Nephron progenitor cell (in vitro differentiated cells): Measurements from ENCODE around the gene RAB26.
A peak's percentile ranks its signal among the peaks of the same experiment; 100 is the strongest.

Source experiments
- DNase-seq: peaks from one replicate; pipeline ENCODE4 v3.0.0; 2021
- H3K27ac Mint-ChIP-seq: 2 replicates; pipeline ENCODE4 v1.8.0; 2021; ENCODE audit warnings: mild to moderate bottlenecking, moderate library complexity, mixed read lengths
- H3K27me3 Mint-ChIP-seq: 2 replicates; pipeline ENCODE4 v1.8.0; 2021; ENCODE audit warnings: mild to moderate bottlenecking, low read depth, mixed read lengths; ENCODE audit not compliant: poor library complexity
- H3K36me3 Mint-ChIP-seq: 2 replicates; pipeline ENCODE4 v1.8.0; 2021; ENCODE audit warnings: low read depth, mixed read lengths
- H3K4me1 Mint-ChIP-seq: 2 replicates; pipeline ENCODE4 v1.8.0; 2021; ENCODE audit warnings: mixed read lengths
- H3K4me3 Mint-ChIP-seq: 2 replicates; pipeline ENCODE4 v1.8.0; 2021; ENCODE audit warnings: mild to moderate bottlenecking, moderate library complexity, mixed read lengths
- H3K9me3 Mint-ChIP-seq: 2 replicates; pipeline ENCODE4 v1.8.0; 2021; ENCODE audit warnings: mild to moderate bottlenecking, moderate library complexity, mixed read lengths
- CTCF ChIP-seq: fragments of 200-600 bp; sonication (generic); IDR thresholded peaks from 2 replicates; pipeline ENCODE4 v1.5.0; 2021; ENCODE audit warnings: antibody characterized with exemption

RAB26 gene

DNA sequence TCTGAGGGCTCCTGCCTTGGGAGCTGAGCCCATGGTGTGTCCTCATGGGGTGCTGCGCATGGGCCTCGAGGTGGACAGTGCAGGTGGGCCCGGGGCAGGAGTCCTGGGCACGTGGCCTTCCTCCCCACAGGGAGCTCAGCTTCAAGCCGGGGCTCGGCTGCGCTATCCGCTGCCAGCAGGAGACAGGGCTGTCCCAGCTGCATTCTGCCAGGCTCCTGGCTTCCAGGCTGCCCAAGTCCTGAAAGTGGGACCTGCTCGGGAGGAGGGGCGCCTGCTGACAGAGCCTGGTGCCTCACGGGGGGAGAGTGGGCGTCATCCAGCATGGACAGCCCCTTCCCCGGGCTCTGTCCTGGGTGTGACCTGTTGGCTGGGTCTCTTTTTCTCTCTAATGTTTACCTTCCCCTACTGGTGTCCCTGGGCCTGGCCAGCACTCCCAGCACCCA lies 14.3 kb downstream of the RAB26 start:
- no peak for DNase-seq
- TF ChIP-seq CTCF = no peak
- Mint-ChIP-seq H3K9me3 (no peaks in the 10 kb centered on the region), H3K27ac (no peak overlapping the region), H3K27me3 (no peaks in the 10 kb centered on the region), H3K4me1 (peaks cover 21% of the 10 kb centered on the region), H3K4me3 (no peak overlapping the region), H3K36me3 (peaks cover 13% of the 10 kb centered on the region)

DNA sequence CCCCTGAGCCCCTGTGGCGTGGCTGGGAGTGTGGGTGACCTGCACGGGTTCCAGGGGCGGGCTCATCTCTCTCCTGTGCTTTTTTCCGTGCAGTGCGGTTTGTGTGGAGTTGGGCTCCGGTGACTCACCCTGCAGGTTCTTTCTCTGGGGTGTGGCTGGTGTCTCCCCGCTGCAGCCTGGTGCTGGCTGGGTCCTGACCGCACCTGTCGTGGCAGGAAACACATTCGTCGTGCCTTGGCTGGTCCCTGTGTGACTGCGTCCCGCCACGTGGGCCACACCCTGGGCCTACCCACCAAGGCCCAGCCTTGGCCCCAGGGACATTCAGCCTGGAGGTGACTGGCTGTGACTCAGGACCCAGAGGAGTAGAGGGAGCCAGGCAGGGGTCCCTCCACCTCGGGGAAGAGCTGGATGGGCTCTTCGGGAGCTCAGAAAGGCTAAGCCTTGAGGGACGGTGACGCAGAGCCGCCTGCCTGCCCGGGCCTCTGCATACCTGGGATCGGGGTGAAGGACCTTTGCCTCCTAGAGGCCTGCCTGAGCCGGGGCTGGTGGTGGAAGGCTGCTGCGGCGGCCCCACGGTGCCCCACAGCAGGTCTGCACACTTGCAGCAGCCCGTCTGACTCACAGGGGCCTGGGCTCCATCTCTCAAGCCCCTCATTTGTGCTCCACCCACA lies 14.9 kb downstream of the RAB26 start:
- H3K27me3 Mint-ChIP-seq = no peaks in the 10 kb centered on the region
- DNase-seq = no peak
- peaks cover 13% of the 10 kb centered on the region for H3K36me3 Mint-ChIP-seq
- no peaks in the 10 kb centered on the region for H3K9me3 Mint-ChIP-seq
- H3K4me3 Mint-ChIP-seq = no peak overlapping the region
- TF ChIP-seq CTCF = no peak
- peaks cover 16% of the 10 kb centered on the region for H3K4me1 Mint-ChIP-seq
- no peak overlapping the region for H3K27ac Mint-ChIP-seq

GRCh38 chr16:2165861-2166260 lies 17.4 kb downstream of the RAB26 start:
- DNase-seq = no peak
- TF ChIP-seq CTCF = no peak
- Mint-ChIP-seq H3K27me3 (no peaks in the 10 kb centered on the region), H3K36me3 (peaks cover 13% of the 10 kb centered on the region), H3K9me3 (no peaks in the 10 kb centered on the region), H3K4me3 (no peak overlapping the region), H3K27ac (peak overlapping the region; percentile 84), H3K4me1 (no peaks in the 10 kb centered on the region)

DNA sequence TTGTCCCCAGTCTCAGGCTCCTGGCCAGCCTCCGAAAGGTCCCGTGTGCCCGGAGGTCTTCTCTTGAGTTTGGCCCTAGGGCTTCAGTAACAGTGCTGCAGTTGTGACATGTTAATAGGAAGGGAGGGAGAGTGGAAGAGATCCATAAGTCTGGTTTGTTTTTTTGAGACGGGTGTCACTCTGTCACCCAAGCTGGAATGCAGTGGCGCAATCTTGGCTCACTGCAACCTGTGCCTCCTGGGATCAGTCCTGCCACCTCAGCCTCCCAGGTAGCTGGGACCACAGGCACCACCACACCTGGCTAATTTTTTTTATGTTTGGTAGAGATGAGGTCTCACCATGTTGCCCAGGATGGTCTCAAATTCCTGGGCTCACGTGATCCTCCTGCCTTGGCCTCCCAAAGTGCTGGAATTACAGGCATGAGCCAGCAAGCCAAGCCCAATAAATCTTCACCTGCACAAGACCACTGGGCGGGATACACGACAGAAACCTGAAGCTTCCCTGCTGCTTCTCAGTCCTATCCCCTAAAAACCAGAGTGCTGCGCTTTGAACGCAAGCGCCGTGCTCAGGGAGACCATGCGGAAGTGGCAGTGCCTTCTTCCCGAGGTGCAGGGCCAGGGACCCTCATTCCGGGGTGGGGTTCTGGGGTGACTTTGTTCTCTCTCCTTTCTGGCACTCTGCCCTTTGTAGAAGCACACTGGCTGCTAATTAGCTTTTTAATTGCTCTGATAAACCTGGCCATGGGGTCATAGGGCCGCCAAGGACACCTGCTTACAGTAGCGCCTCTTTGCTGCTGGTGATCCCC lies 18.0 kb downstream of the RAB26 start:
- Mint-ChIP-seq H3K36me3 (peaks cover 13% of the 10 kb centered on the region), H3K9me3 (no peaks in the 10 kb centered on the region), H3K27me3 (no peaks in the 10 kb centered on the region), H3K4me1 (no peaks in the 10 kb centered on the region), H3K4me3 (no peak overlapping the region), H3K27ac (peak overlapping the region; percentile 84)
- TF ChIP-seq CTCF = no peak
- no peak for DNase-seq

DNA sequence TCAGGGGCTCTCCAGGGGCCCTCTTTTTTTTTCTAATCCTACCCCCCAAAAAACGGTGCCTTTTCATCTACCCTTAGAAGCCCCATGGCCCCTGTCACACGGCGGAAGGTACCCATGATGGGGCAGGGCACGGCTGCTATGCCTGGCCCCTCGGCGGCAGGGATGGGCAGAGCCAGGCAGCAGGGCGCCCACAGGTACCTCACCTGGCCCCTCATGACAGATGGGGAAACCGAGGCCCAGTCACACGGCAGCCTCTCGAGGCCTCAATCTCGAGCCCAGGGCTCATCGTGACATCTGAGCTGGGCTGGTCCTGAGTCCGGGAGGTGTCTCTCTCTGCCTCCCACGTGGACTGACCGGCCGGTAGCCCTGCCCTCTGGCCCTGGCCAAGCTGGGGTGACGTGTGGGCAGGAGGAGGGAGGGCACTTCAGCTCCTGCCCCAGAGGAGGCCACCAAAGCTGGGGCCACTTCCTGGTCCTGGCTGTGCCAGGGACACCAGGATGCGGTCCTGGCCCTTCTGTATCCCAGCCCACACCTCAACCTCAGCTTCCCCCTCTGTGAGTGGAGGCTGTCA lies 18.7 kb downstream of the RAB26 start:
- DNase-seq = no peak
- no peak for TF ChIP-seq CTCF
- H3K4me3 Mint-ChIP-seq = no peak overlapping the region
- H3K4me1 Mint-ChIP-seq = no peaks in the 10 kb centered on the region
- H3K27me3 Mint-ChIP-seq = no peaks in the 10 kb centered on the region
- H3K36me3 Mint-ChIP-seq = peaks cover 13% of the 10 kb centered on the region
- H3K27ac Mint-ChIP-seq = no peak overlapping the region
- H3K9me3 Mint-ChIP-seq = no peaks in the 10 kb centered on the region
